Subcutaneous adipose tissue (tissue), 4 donors: ENCODE results near the gene PIEZO2. TPM values are rescaled to one million over a fixed set of nuclear protein-coding genes. Genes with fewer than 3 reads are reported as not detected.

ENCODE experiments used
- total RNA-seq, 4 donors: library from RNA; depleted of rRNA; stranded (reverse); fragments of >200 nt; gene quantifications; one replicate each; pipeline ENCODE4 v1.1.0, GENCODE V29; 2016
- TF ChIP-seq, protein P1 (sequence below): fragments of 450-650 bp; IDR thresholded peaks from one replicate; pipeline ENCODE4 v1.5.1; 2016; ENCODE audit warnings: low read depth, mild to moderate bottlenecking, control low read depth, antibody characterized with exemption, moderate library complexity

PIEZO2 gene
- total RNA-seq, 4 donors from 2014 or later, result 0.85 to 2.2 (median 1.1) TPM

DNA sequence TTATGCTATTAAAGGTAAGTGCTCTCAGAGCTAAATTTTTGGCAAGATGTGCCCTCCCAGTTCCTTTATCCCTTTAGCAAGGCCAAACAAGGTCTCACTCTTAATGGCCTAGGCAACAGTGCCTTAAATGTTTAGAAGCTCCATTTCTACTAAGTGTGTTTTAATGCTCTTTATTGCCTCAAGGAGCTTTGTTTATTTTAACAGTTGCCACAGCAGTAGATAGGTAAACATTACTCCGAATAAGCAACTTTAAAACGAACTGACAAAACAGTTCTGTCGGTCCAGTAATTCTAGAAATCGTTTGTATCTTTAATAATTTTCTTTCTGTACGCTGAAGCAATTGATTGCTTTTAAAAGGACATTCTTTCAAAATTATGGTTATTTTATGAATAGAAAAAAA, 74.5 kb downstream of the PIEZO2 start:
- TF ChIP-seq, protein P1, sequence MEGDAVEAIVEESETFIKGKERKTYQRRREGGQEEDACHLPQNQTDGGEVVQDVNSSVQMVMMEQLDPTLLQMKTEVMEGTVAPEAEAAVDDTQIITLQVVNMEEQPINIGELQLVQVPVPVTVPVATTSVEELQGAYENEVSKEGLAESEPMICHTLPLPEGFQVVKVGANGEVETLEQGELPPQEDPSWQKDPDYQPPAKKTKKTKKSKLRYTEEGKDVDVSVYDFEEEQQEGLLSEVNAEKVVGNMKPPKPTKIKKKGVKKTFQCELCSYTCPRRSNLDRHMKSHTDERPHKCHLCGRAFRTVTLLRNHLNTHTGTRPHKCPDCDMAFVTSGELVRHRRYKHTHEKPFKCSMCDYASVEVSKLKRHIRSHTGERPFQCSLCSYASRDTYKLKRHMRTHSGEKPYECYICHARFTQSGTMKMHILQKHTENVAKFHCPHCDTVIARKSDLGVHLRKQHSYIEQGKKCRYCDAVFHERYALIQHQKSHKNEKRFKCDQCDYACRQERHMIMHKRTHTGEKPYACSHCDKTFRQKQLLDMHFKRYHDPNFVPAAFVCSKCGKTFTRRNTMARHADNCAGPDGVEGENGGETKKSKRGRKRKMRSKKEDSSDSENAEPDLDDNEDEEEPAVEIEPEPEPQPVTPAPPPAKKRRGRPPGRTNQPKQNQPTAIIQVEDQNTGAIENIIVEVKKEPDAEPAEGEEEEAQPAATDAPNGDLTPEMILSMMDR, result no peak

GRCh38 chr18:11073971-11074370, 75.4 kb downstream of the PIEZO2 start:
- TF ChIP-seq, protein P1, result no peak

DNA sequence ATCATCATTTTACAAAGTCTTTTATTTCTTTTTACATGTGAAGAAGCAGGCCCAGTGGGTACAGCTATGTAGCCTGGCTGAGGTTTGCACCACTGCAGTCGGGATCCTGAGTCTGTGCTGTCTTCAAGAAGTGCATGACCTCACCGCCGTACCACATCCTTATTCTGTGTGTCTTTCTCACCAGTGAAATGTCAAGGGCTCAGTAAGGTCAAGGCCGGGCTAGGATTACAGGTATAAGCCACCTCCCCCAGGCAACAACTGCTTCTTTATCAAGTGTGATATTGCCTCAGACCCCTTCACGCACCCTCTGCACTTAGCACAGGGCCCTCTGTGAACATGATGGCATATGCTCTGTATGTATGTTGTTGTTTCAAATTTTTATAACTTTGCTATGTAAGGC, 76.7 kb downstream of the PIEZO2 start:
- TF ChIP-seq, protein P1, result no peak

DNA sequence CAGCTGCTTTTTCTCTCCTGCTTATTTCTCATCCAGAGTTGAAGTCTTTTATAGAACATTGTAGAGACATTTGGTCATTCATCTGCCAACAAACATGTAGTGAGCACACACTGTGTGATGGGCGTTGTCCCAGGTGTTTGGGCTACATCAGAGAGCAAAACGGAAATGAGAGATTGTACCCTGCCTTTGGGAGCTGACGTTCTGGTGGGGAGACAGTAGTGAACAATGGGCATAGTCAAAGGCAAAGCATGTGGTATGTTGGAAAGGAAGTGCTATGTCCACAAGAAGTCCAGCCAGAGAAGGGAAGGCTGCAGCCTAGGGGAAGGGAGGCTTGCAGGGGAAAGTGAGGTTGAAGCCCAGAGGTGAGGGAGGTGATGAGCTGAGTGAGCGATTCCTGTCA, 78.1 kb downstream of the PIEZO2 start:
- TF ChIP-seq, protein P1, result no peak

GRCh38 chr18:11070593-11070992, 78.8 kb downstream of the PIEZO2 start:
- TF ChIP-seq, protein P1, result no peak

DNA sequence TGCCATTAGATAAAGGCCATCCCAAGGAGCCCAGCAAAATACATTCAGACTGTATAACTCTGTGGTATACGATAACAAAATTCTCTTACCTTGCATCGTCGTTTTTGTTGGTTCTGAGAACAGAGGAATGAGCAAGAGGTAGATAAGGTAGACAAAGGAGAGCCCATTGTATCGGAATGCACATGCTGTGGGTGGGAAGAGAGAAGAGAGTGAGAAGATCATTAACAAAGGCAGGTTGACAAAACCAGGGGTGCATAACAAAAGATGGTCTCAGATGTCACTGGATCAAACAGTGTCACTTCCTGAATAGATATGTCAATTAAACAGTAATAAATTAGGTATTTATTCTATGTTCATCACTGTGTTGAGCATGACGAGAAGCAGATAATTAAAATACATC, 83.3 kb downstream of the PIEZO2 start:
- TF ChIP-seq, protein P1, result no peak

DNA sequence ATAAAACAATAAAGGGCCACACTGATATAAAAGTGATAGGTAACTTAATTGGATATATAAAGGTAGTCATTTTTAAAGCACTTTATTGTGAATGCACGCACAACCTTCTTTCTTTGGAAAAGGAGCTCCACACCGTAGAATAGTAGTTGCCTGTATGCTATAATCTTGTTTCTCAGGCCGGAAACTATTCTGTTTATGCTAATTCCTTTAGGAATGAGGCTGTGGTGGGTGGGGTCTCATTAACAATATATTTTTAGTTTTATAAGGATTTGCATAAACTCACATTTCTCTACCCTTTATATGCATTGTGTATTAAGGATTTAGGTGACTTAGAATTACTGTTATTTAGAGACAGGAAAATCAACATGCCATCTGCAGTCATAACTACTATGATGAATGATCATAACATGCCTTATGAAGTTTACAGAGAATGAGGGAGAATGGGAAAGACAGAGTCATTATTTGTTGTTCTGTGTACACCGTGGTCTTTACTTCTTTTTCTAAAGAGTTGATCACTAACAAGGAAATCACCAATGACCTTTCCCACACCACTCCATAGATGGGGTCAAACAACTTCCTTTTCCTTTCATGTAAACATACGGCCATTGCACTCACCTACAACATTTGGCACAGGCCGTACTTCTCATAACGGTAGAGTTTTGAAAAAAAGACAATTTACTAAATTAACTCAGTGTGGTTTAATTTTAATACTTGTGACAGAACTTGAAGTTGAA, 84.5 kb downstream of the PIEZO2 start:
- TF ChIP-seq, protein P1, result no peak
